Sigmoid colon (tissue), 7 donors: Measurements from ENCODE around the gene DRAXIN. TPM values are rescaled to one million over a fixed set of nuclear protein-coding genes. Genes with fewer than 3 reads are reported as not detected.

Experiments
- DNase-seq: peaks from one replicate; pipeline ENCODE4 v3.0.0-alpha.2; 2019
- H3K27ac ChIP-seq, 4 donors: fragments of 200-600 bp; sonication (generic); one replicate each; pipeline ENCODE4 v1.5.1; 2016 to 2019; ENCODE audit warnings: mild to moderate bottlenecking in 1 of 4
- H3K27me3 ChIP-seq, 3 donors: fragments of 200-600 bp; sonication (generic); one replicate each; pipeline ENCODE4 v1.5.1; 2019; ENCODE audit warnings: mild to moderate bottlenecking in 1 of 3
- H3K36me3 ChIP-seq, 4 donors: fragments of 200-600 bp; sonication (generic); one replicate each; pipeline ENCODE4 v1.5.1; 2016 to 2019
- H3K4me1 ChIP-seq, 4 donors: fragments of 200-600 bp; sonication (generic); one replicate each; pipeline ENCODE4 v1.5.1; 2017 to 2019
- H3K4me3 ChIP-seq, 4 donors: fragments of 200-600 bp; sonication (generic); one replicate each; pipeline ENCODE4 v1.5.1; 2017 to 2019; ENCODE audit warnings: mild to moderate bottlenecking in 2 of 4, moderate library complexity in 1 of 4
- H3K9me3 ChIP-seq, 4 donors: fragments of 200-600 bp in 3 of 4; sonication (generic) in 3 of 4; one replicate each; pipeline versions ENCODE4 v1.5.1 to v1.6.1; 2013 to 2019
- CTCF ChIP-seq, 4 experiments: fragments of 450-650 bp in 3 of 4; fragments of 200-600 bp in 1 of 4; IDR thresholded peaks; one replicate each; pipeline ENCODE4 v1.5.1; 2016 to 2019; ENCODE audit warnings: antibody characterized with exemption in 4 of 4, mild to moderate bottlenecking in 3 of 4, moderate library complexity in 2 of 4
- EP300 ChIP-seq, 4 donors: sonication (generic); formaldehyde crosslinking; IDR thresholded peaks; one replicate each; pipeline ENCODE4 v1.6.1; 2017; ENCODE audit warnings: antibody characterized with exemption in 4 of 4
- POLR2A ChIP-seq, 2 donors: fragments of 450-650 bp; IDR thresholded peaks; one replicate each; pipeline ENCODE4 v1.6.1; 2016; ENCODE audit warnings: antibody characterized with exemption in 2 of 2, mild to moderate bottlenecking in 2 of 2, moderate library complexity in 2 of 2
- POLR2AphosphoS5 ChIP-seq, 4 donors: sonication (generic); formaldehyde crosslinking; IDR thresholded peaks; one replicate each; pipeline ENCODE4 v1.6.1; 2017; ENCODE audit warnings: antibody characterized with exemption in 4 of 4
- WGBS, 2 donors: extraction: QIAGEN DNeasy Blood & Tissue Kit; methylation state at CpG; one replicate each; pipeline ENCODE4 v1.1.7; 2013; 5-methylcytosine and 5-hydroxymethylcytosine counted together
- intact Hi-C: fragments of 100-400 bp; cut with DNase I; formaldehyde crosslinking; loops from one replicate; pipeline ENCODE4 v1.15.1; 2023
- polyA plus RNA-seq, 3 donors: library from polyadenylated mRNA; stranded (reverse); fragments of 200-250 nt; gene quantifications; one replicate each; pipeline ENCODE4 v1.2.3, GENCODE V29; 2013
- total RNA-seq, 4 donors: library from RNA; depleted of rRNA; stranded (reverse); fragments of >200 nt; gene quantifications; one replicate each; pipeline ENCODE4 v1.1.0, GENCODE V29; 2016
- donor health status: healthy with polysubstance abuse.
- donor health status: Bipolar disorder and iron deficiency.
- donor health status: healthy.

Gene DRAXIN
- total and polyA plus RNA-seq, 7 donors = 0.13 to 0.36 (median 0.28) TPM; not detected in 4

- Histone ChIP-seq H3K27me3 (peaks cover 0 to 5% (median 0%) of the 10 kb centered on the region in 3 donors), H3K36me3 (no peaks in the 10 kb centered on the region), H3K4me3 (no peak overlapping the region), H3K9me3 (no peaks in the 10 kb centered on the region), H3K4me1 (peaks cover 0 to 11% (median 9%) of the 10 kb centered on the region in 4 donors), H3K27ac (no peak overlapping the region)
- DNase-seq = no peak
- no peak for TF ChIP-seq EP300 (IDR thresholded peaks at IDR 0.05)
- no peak for TF ChIP-seq POLR2A (IDR thresholded peaks at IDR 0.05)
- TF ChIP-seq POLR2AphosphoS5 (IDR thresholded peaks at IDR 0.05) = no peak
- no peak for TF ChIP-seq CTCF (IDR thresholded peaks at IDR 0.05)
- intact Hi-C loops = no loop called here
- WGBS, 2 donors = 74 to 77% methylated on average over 4 of the region's 4 CpGs
These were observed 29.0 kb downstream of the DRAXIN start for GRCh38 chr1:11720525-11720924.

- no peak overlapping the region for H3K27ac ChIP-seq
These were observed 29.8 kb downstream of the DRAXIN start for GRCh38 chr1:11721311-11721710.

GRCh38 chr1:11722538-11722937 lies 31.0 kb downstream of the DRAXIN start:
- H3K27ac ChIP-seq = no peak overlapping the region
- TF ChIP-seq POLR2A (IDR thresholded peaks at IDR 0.05) (no peak), POLR2AphosphoS5 (IDR thresholded peaks at IDR 0.05) (no peak), CTCF (IDR thresholded peaks at IDR 0.05) (no peak), EP300 (IDR thresholded peaks at IDR 0.05) (no peak)
- H3K4me3 ChIP-seq = no peak overlapping the region
- H3K9me3 ChIP-seq = no peaks in the 10 kb centered on the region
- no peak for DNase-seq
- H3K27me3 ChIP-seq = no peaks in the 10 kb centered on the region
- no peaks in the 10 kb centered on the region for H3K36me3 ChIP-seq
- intact Hi-C loops = no loop called here
- H3K4me1 ChIP-seq = peaks cover 0 to 11% (median 9%) of the 10 kb centered on the region in 4 donors
- WGBS, 2 donors = 52 to 75% methylated on average over 2 of the region's 2 CpGs

More at GRCh38 chr1:11721311-11721710, 29.8 kb downstream of the DRAXIN start:
- TF ChIP-seq POLR2AphosphoS5 (IDR thresholded peaks at IDR 0.05) (no peak), CTCF (IDR thresholded peaks at IDR 0.05) (no peak), EP300 (IDR thresholded peaks at IDR 0.05) (no peak), POLR2A (IDR thresholded peaks at IDR 0.05) (no peak)
- H3K36me3 ChIP-seq = no peaks in the 10 kb centered on the region
- H3K27me3 ChIP-seq = no peaks in the 10 kb centered on the region
- intact Hi-C loops = no loop called here
- no peak overlapping the region for H3K4me3 ChIP-seq
- 36 to 76% methylated on average over 4 of the region's 4 CpGs for WGBS, 2 donors
- no peaks in the 10 kb centered on the region for H3K9me3 ChIP-seq
- peaks cover 0 to 11% (median 9%) of the 10 kb centered on the region in 4 donors for H3K4me1 ChIP-seq
- no peak for DNase-seq

GRCh38 chr1:11725616-11726015 lies 34.1 kb downstream of the DRAXIN start:
- Histone ChIP-seq H3K4me3 (no peak overlapping the region), H3K27me3 (no peaks in the 10 kb centered on the region), H3K9me3 (no peaks in the 10 kb centered on the region), H3K4me1 (peaks cover 0 to 10% (median 1%) of the 10 kb centered on the region in 4 donors), H3K27ac (no peak overlapping the region), H3K36me3 (no peaks in the 10 kb centered on the region)
- no peak for TF ChIP-seq POLR2A (IDR thresholded peaks at IDR 0.05)
- no peak for TF ChIP-seq EP300 (IDR thresholded peaks at IDR 0.05)
- TF ChIP-seq CTCF (IDR thresholded peaks at IDR 0.05) = no peak
- no peak for TF ChIP-seq POLR2AphosphoS5 (IDR thresholded peaks at IDR 0.05)
- intact Hi-C loops = no loop called here
- DNase-seq = no peak
- 55 to 64% methylated on average over 5 of the region's 5 CpGs for WGBS, 2 donors

- intact Hi-C loops = no loop called here
- no peak overlapping the region for H3K27ac ChIP-seq
- no peak overlapping the region for H3K4me3 ChIP-seq
- no peaks in the 10 kb centered on the region for H3K27me3 ChIP-seq
- 85 to 90% methylated on average over 4 of the region's 4 CpGs for WGBS, 2 donors
- peaks cover 0 to 25% (median 12%) of the 10 kb centered on the region in 4 donors for H3K4me1 ChIP-seq
- no peaks in the 10 kb centered on the region for H3K9me3 ChIP-seq
- TF ChIP-seq CTCF (IDR thresholded peaks at IDR 0.05) (no peak), POLR2AphosphoS5 (IDR thresholded peaks at IDR 0.05) (no peak), EP300 (IDR thresholded peaks at IDR 0.05) (no peak), POLR2A (IDR thresholded peaks at IDR 0.05) (no peak)
- H3K36me3 ChIP-seq = no peaks in the 10 kb centered on the region
- no peak for DNase-seq
These were observed 35.6 kb downstream of the DRAXIN start for GRCh38 chr1:11727119-11727518.
